GM18519 (cell line): Measurements from ENCODE around the gene ZFAND3.
"Not testable (repeated sequence)": the region's sequence is repeated elsewhere in the genome, so short reads cannot be mapped to it uniquely, and the experiment has no call there.

Source experiments
- ATAC-seq: cut with Tn5 transposase; IDR thresholded peaks from one replicate; pipeline ENCODE4 v1.9.1; 2021; ENCODE audit warnings: mild to moderate bottlenecking, moderate library complexity; ENCODE audit not compliant: unreplicated experiment, low FRiP score

Gene ZFAND3

GRCh38 chr6:38030380-38030779 lies 210.9 kb downstream of the ZFAND3 start:
- no peak for ATAC-seq

DNA sequence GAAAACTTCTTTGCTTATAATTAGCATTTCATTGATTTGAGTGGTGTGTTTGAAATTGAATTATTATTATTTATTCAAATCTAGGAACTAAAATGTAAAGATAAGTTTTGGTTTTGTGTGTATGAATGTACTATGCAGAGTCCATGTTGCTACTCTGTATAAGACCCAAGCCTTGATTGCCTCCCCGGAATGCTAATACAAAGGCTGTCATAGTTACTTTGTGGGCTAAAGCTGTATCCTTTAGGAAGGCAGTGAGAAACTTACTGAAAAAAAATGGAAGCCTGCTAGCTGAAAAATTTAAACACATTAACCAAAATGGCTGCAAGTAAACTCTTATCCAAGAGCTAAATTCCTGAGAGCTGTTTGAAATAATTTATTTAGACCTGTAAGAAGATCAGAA lies 213.3 kb downstream of the ZFAND3 start:
- ATAC-seq = no peak

DNA sequence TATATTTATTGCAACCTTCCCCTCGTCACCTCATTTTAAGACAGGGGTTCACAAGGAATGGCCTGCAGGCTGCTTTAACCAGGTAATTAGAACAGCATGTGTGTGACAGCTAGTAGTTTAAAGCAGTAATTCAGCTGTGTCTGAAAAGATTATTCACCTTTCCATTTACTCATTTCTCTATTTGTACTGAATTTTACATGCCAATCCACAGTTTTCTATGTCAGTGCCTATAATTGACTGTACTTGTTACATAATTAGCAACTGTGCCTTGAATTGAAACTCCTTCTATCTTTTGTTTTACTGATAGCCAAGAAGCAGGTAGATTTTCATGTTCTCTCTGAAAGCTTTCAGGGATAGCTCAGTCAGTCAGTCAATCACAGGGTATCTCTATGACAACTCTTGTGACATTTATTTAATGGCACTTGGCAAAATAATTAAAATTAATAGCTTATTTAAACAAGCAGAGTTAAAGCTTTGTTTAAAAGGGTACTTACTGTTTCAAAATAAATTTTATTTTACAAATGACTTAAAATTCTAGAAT lies 214.0 kb downstream of the ZFAND3 start:
- no peak for ATAC-seq

GRCh38 chr6:38034274-38034914 lies 214.9 kb downstream of the ZFAND3 start:
- no peak for ATAC-seq

GRCh38 chr6:38035478-38035877 lies 216.0 kb downstream of the ZFAND3 start:
- no peak for ATAC-seq

- ATAC-seq = no peak
These were observed 220.0 kb downstream of the ZFAND3 start for GRCh38 chr6:38039502-38039901.

GRCh38 chr6:38040254-38040653 lies 220.7 kb downstream of the ZFAND3 start:
- no peak for ATAC-seq

DNA sequence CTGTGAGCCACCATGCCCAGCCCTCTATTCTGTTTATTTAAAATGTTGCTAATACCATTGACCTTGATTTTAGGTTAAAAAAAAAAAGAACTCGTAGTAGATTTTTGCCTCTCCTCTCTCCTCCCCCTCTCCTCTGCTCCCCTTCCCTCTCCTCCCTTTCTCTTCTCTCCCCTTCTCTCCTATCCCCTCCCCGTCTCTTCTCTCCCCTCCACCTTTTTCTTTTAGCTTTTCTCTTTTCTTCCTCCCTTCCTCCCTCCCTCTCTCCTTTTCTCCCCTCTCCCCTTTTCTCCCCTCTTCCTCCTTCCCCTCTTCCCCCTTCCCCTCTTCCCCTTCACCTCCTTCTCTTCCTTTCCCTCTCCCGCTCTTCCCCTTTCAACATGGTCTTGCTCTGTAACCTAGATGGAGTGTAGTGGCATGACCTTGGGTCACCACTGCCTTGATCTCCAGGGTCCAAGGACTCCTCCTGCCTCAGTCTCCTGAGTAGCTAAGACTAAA lies 223.8 kb downstream of the ZFAND3 start:
- ATAC-seq = no peak

DNA sequence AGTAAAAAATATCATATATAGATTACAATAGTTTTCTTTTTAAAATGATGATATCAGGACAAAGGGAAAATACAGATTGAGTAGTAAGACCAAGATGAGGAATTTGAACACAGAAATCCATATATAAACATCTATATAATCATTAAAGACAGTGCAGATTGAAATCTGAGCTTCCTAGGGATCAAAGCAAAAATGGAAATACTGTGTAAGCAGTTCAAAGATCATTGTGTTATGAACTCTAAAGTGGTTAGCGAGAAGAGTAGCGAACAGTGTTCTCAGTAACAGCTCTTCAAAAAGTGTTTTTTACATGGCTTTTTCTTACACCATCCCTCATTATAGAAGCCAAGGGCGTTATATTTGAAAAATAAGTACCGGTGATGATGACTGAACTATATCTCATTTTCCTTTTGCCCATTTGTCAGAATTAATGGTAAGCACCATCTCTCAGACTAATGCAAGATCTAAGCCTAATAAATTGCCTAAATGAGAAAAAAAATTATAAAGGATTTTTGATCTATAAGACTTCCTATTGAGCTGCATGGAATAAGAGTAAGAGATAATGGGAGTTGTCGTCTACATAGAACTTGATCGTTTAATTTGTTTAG lies 226.3 kb downstream of the ZFAND3 start:
- ATAC-seq = no peak

DNA sequence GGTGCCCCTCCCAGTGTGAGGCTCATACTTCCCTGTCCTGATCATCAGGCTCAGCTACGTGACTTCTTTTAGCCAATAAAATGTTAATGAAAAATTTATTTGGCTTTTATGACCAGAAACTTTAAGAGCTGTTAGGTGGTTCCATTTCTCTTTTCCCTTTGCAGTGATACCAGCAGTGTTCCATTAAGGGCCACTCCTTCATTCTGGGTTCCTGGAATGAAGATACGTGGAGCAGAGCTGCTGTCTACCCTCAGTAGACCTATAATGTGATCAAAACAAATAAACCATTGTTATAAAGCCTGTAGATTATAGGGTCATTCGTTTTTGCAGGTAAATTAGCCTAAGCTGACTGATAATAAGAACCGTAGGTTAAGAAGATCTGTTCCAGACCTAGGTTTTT lies 228.0 kb downstream of the ZFAND3 start:
- ATAC-seq = no peak

DNA sequence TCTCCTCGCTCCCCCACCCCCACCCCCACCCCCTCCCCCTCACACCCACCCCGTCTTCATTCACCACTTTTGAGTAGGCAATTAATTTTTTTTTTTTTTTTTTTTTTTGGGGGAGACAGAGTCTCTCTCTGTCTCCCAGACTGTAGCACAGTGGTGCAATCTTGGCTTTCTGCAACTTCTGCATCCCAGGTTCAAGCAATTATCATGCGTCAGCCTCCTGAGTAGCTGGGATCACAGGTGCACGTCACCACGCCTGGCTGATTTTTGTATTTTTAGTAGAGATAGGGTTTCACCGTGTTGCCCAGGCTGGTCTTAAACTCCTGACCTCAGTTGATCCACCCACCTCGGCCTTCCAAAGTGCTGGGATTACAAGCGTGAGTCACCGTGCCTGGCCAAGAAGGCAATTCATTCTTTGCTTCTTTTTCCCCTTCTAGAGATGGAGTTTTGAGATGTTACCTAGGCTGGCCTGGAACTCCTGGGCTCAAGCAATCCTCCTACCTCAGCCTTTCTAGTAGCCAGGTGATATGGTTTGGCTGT lies 230.4 kb downstream of the ZFAND3 start:
- not testable (repeated sequence) for ATAC-seq

DNA sequence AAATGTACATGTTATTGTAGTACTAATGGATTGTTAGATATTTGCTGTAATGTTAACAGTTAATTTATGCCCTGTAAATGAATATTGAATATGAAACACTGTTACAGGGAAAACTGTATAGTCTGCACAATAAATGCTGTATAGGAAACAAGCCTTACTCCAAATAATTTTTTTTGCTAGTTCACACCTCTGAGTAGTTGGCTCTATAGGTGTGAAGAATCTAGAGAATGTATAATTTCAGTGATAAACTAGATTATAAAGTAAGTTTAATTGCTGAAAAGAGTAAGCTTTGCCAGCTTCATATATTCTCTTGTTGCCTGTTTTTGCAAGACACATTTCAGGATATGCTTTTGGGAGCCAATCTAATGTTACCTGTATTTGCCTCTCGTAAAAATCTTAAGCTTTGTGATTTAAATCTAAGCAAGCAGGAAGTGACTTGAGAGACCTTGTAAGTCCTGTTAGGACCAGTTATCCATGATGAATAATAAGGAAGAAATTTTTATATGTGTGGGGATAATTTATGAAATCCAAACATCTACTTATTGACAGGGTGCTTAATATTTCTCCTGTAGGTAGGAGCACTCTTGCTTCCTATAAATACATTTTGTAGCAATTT lies 232.4 kb downstream of the ZFAND3 start:
- no peak for ATAC-seq

DNA sequence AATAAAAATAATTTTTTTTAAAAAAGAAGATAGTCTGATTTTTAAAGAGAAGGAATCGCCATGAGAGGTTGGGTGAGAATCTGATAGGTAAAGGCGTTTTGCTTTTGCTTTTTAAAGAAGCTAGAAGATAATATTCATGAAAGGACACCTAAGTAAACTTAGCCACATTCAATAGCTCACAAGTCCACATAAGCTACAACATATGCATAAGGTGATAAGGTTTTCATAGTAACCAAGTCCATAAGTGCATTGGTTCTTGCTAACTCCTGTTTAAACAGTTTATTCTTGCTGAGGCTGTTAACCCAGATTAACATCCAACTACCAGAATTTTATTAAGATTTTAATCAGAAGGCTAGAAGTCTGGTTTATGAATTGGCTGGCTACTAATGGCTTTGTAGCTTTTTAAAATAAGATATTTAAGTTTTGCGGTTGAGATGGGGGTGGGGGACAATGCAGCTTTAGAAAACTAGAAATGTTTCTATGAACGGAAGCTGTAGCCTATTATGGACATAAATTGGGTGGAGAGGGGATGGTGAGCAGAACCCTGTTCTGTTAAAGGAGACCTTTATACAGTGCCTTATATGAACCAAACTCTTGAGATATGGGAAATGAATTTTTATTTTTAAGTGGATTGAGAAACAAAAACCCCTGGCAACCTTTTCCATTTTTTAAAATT lies 235.1 kb downstream of the ZFAND3 start:
- no peak for ATAC-seq

DNA sequence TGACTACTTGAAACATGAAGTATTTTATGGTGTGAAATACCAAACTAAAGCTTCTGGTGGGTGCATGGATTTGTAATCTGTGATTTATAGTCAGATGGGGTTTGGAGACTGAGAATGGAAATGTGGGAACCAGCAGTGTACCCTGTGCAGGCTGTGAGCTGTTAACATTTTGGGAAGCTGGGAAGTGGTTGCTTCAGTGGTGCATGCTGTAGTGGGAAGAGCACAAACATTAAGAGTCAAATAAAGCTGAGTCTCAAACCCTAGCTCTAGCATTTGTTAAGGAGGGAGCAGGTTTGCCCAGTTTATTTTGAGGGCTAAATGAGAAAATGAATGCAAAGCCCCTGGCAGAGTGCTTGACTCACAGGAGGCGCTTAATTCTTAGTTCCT lies 235.7 kb downstream of the ZFAND3 start:
- no peak for ATAC-seq

DNA sequence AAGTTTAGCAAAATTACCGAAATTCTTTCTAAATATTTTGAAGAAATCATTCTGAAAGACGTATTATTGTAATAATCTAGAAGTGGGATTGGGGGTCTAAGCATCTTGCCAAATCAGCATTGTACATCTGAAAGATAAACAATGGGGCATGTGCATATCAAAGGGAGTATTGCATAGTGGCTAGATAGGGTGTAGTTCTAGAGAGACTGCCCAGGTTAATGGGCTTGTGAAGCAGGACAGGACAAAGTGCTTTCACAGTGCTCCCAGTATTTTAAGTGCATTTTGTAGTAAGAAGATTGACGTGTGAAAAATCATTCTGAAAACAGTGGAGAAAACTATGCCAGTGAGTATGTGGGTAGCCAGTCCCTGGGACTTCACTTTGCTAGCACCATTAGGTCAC lies 236.8 kb downstream of the ZFAND3 start:
- no peak for ATAC-seq

- ATAC-seq = no peak
These were observed 238.5 kb downstream of the ZFAND3 start for GRCh38 chr6:38057994-38058393.

DNA sequence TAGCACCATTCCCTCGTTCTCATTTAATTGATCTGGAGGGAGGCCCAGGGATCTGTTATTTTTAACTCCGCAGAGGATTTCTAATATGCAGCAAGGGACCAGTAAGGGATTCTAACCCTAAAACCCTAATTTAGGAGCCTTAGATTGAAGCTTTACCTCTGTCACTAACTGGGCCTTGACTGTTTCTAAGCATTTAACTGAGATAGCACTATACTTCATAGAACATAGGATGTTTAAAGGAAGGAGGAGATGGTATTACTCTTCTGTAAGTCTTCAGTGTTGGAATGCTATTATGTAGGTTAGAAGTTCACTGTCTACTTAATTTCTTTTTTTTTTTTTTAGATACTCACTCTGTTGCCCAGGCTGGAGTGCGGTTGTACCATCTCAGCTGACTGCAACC lies 242.5 kb downstream of the ZFAND3 start:
- ATAC-seq = no peak

GRCh38 chr6:38063973-38064372 lies 244.4 kb downstream of the ZFAND3 start:
- ATAC-seq = no peak

GRCh38 chr6:38064431-38064830 lies 244.9 kb downstream of the ZFAND3 start:
- ATAC-seq = no peak

- no peak for ATAC-seq
These were observed 246.3 kb downstream of the ZFAND3 start for GRCh38 chr6:38065734-38066305.
